Vagina (tissue), 2 donors: ENCODE results near the gene AKAP13.

ENCODE experiments used
- POLR2A ChIP-seq, 2 donors: fragments of 450-650 bp; IDR thresholded peaks; one replicate each; pipeline ENCODE4 v1.6.1; 2017; ENCODE audit warnings: antibody characterized with exemption in 2 of 2, mild to moderate bottlenecking in 2 of 2, moderate library complexity in 2 of 2
- POLR2AphosphoS5 ChIP-seq, 2 donors: sonication (generic); formaldehyde crosslinking; IDR thresholded peaks; one replicate each; pipeline ENCODE4 v1.9.0; 2017; ENCODE audit warnings: antibody characterized with exemption in 2 of 2, mild to moderate bottlenecking in 2 of 2, low read depth in 1 of 2; ENCODE audit not compliant: insufficient read depth in 1 of 2
- TF ChIP-seq, protein P1 (sequence below), 3 experiments: fragments of 450-650 bp in 2 of 3; fragments of 200-600 bp in 1 of 3; sonication (generic) in 1 of 3; IDR thresholded peaks; one replicate each; pipeline ENCODE4 v1.5.1; 2017 to 2019; ENCODE audit warnings: antibody characterized with exemption in 3 of 3, mild to moderate bottlenecking in 2 of 3, moderate library complexity in 2 of 3

DNA sequence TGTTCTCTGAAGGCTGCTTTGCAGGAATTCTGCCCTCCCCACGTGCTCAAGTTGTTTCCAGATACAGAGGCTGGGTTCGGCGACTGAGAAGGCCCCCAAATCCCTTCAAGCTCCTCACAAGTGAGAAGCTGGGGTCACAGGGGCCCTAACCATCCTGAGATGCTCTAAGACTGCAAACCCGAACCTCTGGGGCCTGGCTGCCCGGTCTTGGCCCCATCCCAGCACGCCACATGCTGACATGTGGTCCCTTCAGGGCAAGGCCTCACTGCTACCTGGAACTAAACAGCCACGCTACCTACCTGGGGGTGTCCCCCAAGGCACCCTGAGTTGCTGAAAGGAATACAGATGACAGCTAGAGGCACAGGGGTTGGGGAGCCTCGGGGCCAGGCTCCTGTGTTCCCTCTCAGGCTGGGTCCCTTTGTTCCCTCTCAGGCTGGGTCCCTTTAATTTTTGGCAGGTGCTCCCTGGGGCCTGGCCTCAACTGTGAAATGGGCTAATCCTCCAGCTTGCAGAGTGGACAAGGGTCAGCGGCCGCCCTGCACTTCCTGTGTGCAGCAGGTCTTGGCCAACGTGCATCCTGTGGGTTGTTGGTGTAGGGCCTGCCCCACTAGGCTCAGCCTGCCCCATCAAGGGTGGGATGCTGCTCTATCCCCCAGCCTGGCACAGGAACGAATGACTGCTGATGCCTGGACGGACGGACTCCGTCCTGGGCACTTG lies 381.8 kb downstream of the AKAP13 start:
- TF ChIP-seq, protein P1, sequence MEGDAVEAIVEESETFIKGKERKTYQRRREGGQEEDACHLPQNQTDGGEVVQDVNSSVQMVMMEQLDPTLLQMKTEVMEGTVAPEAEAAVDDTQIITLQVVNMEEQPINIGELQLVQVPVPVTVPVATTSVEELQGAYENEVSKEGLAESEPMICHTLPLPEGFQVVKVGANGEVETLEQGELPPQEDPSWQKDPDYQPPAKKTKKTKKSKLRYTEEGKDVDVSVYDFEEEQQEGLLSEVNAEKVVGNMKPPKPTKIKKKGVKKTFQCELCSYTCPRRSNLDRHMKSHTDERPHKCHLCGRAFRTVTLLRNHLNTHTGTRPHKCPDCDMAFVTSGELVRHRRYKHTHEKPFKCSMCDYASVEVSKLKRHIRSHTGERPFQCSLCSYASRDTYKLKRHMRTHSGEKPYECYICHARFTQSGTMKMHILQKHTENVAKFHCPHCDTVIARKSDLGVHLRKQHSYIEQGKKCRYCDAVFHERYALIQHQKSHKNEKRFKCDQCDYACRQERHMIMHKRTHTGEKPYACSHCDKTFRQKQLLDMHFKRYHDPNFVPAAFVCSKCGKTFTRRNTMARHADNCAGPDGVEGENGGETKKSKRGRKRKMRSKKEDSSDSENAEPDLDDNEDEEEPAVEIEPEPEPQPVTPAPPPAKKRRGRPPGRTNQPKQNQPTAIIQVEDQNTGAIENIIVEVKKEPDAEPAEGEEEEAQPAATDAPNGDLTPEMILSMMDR (IDR thresholded peaks at IDR 0.05): no peak
- TF ChIP-seq POLR2AphosphoS5 (IDR thresholded peaks at IDR 0.05; ENCODE audit: insufficient read depth in 1 of 2, low read depth in 1 of 2) (no peak), POLR2A (IDR thresholded peaks at IDR 0.05) (no peak)
